ENCODE measurements around the gene DNMT3A.

DNMT3A gene

DNA sequence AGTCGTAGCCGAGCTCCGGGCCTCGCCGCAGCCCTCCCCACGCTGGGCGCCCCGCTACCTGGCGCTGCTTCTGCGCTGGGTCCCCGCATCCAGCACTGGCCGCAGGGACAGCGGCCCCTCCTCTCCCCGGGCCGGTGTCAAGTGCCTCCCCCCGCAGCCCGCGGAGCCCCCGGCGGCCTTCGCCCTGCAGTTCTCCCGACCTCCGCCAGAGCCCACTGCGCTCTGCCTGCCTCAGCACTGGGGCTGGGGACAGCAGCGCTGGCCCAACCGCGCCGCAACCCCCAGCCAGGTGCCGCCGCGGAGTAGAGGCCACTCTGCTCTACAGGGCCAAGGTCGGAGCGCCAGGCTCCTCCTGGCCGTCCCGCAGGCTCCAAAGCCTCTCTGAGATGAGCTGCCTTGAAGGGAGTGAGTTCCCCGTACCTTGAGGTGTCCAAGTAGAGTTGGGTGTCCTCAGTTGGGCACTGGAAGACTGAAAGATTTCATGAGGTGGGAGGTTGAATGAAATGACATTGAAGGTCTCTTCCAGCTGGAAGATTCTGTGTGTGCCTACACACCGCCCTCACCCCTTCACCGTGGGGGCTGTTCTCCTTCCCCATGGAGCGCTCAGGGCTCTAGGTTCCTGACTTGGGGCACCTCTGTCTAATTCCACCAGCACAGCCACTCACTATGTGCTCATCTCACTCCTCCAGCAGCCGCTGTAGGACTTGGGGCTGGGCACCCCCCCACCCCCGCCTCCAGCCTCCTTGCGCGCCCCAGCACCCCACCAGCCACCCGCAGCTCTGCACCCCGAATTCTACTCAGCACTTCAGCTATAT is 854 bp upstream of the DNMT3A start:
- DNase-seq: peak; percentile 88

DNA sequence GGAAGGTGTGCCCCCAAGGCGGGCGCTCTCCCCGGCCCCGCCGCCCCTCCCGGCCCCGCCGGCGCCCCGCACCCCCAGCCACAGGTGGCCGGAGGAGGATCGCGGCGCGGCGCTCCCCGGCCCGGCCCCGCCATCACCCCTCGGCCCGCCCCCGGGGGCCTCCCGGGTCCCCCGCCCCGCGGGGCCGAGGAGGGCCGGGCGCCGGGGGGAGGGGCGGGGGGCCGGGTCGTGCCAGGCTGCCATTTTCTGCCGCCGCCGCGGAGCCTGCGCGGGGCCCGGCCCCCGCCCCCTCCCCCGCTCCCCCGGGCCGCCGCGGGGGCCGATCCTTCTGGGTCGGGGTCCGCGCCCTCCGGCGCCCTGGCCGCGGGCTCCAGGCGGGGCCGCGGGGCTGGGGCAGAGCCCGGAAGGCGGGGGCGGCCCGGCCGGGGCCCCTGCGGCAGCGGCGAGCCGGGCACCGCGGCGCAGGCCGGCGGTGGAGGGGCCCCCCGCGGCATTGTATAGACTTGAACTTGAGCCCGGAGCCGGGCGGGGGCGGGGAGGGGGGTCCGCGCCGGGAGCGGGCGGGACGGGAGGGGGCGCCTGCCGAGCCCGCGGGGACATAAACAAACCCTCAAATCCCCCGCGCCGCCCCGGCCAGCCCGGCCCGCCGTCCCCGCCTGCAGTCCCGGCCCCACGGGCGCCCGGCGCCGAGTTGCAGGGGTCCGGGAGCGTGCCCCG is 556 bp downstream of the DNMT3A start:
- DNase-seq: no peak

DNA sequence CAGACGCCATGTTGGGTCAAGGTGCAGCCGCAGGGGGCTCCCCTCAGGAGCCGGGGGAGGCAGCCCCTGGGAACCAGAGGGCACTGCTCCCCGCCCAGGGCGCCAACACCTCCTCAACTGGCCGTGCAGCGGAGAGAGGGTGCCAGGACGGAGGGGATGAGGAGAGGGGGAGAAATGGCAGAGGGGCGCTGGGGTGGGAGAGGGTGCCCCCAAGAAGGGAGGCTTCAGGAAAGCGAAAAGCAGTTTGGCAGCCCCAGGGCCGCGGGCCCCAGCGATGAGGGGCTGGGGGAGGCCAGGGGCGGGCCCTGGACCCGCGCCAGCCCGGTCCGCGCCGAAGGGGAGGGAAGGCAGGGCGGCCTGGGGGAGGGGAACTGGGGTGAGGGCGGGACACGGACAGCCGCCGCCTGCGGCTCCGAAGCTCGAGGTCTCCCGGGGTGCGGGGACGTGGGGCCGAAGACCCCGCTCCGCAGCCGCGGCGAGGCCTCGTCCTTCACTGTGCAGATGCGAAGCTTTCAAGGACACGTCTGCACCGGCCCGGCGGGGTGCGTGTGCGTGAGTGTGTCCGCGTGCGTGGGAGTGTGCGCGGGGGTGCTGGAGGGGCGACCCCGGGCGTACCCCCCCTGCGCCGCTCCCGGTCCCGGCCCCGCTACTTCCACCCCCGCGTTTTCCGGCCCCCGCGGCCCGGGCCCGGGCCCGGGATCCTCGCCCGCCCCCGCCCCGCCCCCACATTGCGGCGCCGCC is 1.4 kb downstream of the DNMT3A start:
- no peak for DNase-seq

DNA sequence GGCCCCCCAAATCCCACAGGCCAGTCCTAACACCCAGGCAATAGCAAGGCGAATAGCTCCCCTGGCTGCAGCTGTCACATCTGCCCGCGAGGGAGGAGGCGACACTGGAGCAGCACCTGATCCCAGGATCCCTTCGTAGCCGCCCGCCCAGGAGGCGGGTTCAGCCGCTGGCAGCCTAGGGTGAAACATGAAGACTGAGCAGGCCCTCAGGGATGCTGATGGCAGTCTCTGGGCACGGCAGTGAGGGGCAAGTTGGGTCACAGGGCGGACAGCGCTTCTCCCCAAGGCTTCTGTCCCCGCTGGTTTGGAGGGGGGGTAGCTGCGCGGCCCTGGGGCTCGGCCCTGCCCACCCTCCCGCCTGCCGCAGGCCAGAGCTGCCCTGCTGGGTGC is 1.9 kb downstream of the DNMT3A start:
- no peak for DNase-seq

DNA sequence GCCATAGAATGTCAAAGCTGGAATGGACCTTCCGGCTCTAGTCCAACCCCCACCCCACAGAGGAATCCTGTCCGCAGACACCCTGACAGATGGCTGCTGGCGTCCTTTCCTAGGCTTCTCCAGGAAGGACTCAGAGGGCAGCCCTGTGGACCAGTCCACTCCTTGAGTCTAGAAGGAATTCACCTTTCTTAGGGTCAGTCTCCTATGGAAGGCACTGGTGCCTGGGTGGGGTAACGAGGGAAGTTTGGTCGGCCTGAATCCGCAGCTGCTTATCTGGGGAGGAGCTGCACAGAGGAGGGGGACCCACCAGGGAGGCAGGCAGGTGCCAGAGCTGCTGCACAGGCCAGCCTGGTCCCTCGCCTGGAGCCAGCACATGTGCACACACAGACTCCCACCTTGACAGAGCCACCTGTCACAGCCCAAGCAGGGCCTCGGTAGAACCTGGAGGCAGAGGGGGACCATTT is 2.5 kb downstream of the DNMT3A start:
- DNase-seq: no peak

DNA sequence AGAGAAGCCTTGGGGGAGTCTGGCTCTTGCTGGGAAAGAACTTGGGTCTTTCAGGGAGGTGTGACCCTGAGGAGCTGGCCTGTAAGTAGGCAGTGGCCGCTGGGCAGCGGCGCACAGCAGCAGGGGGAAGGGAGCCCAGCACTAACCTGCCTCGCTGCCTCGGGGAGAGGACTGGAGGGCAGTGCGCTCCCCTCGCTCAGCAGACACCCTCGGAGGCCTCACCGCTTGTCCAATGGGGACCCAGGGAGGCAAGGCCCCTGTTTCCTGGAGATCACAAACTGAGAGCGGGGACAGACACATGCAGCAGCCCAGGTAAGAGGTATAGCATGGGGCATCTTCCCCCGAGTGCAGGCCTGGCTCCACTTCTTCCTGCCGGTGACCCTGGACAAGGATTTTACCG is 3.3 kb downstream of the DNMT3A start:
- no peak for DNase-seq

DNA sequence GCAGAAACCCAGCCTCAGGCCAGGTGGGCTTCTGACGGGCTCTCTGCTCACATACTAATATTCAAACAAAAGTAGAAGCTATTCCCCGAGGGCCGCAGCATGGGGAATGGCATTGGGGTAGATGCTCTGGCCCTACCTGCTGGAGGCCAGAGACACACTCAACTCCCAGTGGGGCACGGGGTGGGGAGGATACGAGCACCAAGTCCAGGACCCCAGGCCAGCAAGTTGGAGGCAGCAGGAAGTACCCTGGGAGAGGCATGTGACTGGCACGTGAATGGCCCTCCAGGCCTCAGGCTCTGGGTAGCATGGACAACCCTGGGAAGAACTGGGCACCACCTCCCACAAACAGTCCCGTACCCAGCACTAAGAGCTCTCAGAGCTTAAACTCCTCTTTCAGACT is 3.8 kb downstream of the DNMT3A start:
- DNase-seq: no peak

DNA sequence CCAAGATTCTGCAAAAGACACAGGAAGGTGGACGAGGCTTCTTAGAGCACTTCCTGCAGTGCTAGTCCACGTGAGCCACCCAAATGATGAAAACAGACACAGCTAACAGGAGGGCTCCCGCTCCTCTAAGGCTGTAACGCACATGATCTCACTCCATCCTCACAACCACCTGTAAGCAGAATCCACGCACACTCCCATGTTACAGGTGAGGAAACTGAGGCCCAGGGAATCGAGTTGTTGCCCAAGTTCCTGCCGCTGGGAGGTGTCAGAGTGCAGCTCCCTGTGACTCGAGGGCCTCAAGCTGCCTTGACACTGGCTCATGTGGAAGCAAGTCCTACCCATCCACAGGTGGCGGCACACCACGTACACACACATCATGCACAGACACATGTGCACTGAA is 4.4 kb downstream of the DNMT3A start:
- no peak for DNase-seq

DNA sequence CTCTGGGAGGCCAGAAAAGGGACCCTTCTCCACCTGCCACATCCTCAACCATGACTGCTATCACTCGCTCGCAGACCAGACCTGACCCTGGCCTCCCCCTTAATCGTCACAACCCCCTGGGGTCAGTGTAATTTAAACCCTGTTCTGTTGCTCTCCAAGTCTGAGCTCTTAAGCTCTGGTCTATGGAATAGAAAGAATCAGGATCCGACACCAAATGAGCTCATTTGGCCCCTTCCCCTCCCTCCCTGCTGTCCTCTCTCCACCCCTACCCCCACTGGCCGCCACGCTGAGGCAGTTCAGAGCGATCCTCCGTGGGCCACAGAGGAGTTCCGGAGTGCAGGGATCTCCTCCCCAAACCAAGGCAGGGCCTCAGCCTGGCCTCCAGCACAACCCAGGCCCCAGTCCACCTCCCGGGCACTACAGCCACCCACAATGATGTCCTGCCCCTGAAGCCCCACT is 5.3 kb downstream of the DNMT3A start:
- no peak for DNase-seq

DNA sequence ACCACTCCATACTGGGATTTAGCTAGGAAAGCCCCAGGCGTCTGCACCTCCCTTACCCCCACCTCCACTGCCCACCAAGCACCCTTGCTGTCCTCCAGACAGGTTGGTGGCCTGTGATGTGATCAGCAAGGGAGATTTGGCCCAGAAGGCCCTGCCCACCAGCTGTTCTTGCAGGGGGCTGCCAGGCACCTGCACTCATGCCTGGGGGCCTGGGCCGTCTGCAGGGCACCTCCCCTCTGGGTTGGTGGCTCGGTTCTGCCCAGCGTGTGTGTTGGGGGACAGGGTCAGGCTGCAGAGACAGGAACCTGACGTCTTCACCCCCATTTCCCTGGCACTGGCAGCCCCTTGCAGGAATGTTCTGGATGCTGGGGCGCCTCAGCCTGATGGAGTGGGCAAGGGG is 5.8 kb downstream of the DNMT3A start:
- DNase-seq: no peak

DNA sequence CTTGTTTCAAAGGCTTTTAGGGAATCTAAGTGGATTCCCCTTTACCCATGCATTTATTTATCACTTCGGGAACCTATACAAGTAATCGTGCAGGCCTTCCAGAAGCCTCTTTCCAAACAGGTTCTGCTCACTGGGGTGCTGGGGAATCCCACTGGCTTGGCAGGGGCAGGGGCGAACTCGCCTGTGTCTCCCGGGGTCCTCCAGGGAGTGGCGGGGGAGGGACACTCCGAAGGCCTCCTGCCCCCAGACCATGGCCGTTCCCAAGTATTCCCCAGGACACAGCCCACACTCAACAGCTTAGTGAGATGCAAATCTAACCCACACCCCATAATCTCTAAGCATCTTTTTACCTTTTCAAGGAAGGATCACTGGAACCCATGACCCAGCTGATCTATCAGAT is 6.5 kb downstream of the DNMT3A start:
- no peak for DNase-seq

DNA sequence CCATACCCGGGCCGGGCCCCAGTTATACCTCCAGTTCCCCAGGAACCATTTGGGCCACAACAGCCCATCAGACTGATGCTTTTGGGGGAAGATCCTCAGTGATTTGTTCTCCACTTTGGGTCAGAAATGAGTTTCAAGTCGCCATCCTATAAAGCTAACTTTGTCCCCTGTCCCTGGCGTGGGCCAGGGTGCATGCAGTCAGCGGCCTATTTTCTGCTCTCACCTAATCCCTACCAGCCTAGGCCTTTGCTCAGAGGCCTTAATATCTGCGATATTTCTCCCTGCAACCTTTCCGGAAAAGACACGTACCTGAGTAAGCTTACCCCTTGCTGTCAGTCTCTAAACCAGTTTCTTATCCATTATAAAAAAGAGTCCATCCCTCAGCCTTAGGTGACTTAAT is 7.2 kb downstream of the DNMT3A start:
- DNase-seq: no peak

DNA sequence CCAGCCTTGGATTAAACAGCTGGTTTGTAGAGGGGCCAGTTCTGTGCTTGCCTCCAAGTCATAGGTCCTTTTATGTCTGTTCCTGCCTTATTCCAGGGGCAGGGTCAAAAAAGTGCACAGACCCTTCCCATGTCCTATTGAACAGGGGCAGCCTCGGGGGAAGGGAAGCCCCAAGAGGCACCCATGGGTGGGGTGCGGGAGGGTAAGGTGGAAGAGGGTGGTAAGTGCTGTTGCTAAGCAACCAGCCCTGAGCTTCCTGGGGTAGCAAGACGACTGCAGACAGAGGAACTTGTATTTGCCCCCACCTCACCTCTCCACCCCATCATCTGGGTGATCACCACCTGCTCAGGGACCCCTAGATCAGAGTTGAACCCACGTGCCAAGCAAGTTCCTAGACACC is 7.7 kb downstream of the DNMT3A start:
- peak; percentile 40 for DNase-seq

DNA sequence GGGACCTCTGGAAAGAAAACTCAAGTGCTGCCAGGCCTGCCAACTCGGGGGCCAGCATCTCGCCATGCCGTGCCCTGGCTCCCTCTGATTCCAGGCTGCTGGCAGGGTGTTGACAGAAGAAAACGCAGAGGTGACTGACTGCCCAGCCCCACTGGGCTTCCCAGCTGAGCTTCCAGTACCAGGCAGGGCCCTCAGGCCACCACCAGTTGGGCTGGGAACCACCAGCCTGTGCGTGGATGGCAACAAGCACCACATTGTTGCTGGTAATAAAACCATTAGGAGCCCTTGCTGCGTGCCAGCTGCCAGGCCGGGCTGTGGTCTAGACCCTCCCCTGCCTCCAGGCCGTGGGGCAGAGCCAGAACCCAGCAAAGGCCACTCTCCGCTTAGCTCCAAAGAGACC is 9.2 kb downstream of the DNMT3A start:
- DNase-seq: no peak

DNA sequence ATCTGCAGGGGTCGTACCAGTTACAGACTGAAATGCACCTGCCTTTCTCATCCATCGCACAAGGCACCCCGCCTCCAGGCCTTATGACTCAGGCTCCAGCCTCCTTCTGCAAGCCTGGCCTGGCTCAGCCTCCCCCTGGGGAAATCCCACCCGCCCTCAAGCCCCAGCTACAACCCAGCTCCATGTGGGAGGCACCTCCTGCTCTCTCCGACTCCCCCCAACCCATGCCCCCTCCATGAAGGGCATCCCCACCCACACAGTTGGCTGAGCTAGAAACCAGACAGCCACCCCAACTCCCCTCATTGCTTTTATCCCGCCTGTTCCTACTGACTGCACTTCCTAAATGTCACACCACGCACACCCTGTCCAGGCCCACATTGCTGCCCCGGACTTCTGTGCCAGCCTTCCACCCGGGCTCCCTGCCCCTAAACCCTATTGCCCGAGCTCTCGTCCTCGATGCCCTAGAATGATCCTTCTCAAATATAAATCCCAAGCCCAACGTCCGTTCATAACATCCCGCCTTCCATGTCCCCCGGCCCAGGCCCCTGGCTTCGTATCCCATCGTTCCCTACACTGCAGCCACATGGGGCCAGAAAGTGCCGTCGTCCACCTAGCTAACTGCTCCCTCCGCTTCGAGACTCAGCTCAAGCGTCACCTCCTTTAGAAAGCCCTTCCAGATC is 9.9 kb downstream of the DNMT3A start:
- DNase-seq: no peak

DNA sequence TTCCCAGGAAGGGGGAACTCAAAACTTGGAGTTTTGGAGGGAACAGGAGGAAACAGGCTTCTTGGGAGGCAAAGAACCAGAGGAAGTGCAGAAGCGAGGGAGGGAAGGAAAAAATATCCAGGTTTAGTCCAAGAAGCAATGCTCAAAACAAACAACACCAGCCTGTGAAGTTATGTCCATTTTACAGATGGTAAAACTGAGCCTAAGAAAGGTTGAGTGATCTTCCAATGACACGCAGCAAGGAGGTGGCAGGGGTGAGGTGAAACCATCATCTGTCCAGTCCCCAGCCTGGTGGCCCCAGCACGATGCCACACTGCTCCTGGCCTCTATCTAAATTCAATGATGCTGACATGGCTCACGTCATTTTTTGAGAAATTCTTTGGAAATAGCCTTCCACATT is 10.8 kb downstream of the DNMT3A start:
- DNase-seq: no peak

DNA sequence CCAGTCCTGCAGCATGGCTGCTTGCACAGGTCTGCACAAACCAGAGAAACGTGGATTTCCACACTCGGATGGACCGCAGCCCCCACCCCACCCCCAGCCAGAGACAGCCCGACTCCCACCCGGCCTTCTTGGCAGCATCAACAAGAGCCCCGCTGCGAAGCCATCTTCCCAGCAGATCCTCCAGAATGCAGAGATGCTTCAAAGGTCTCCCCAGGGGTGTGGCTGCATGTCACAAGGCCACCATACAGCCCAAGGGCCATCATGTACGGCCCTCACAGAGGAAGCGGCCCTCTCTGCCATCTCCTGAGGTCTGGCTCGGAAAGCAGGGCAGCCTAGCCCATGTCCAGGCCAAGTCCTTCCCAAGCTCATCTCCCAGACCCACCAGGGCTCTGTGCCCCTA is 11.5 kb downstream of the DNMT3A start:
- no peak for DNase-seq

DNA sequence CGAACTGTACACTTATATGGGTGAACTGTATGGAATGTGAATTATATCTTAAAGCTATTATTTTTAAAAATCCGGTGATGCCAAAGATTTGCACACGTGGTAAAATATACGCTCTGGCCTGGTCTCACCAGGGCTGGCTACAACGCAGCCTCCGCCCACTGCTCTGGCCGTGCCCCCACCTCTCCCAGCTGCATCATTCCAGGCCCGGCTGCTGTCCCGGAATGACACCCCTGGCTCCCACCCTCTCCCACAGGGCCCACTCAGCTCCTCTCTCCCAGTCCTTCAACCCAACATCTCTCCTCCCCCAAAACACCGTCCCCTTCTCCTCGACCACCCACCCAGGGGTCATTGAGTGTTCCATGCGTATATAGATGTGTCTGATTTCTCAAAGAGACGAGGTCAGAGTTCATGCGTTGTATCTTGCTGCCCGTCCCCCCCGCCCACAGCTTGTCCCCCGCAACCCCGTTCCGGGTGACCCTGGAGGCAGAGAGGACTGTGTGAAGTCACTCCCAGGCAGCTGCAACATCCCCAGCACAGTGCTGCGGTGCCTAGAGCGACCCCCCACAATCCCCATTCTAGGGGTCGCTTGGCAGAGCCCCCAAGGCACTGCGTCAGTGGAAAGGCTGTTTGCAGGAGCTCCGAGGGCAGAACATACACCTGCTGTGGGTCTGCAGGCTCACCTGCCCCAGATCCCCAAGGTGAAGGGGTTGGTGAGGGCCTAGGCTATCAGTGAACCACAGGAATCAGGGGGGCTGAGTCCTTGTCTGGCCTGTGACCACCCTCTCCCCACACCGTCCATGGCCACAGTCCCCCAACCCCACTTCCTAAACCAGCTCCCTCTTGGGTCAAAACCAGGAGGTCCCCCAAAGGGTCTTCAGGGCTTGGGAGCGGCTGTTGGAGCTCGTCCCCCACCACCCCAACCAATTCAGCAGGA is 13.3 kb downstream of the DNMT3A start:
- no peak for DNase-seq

DNA sequence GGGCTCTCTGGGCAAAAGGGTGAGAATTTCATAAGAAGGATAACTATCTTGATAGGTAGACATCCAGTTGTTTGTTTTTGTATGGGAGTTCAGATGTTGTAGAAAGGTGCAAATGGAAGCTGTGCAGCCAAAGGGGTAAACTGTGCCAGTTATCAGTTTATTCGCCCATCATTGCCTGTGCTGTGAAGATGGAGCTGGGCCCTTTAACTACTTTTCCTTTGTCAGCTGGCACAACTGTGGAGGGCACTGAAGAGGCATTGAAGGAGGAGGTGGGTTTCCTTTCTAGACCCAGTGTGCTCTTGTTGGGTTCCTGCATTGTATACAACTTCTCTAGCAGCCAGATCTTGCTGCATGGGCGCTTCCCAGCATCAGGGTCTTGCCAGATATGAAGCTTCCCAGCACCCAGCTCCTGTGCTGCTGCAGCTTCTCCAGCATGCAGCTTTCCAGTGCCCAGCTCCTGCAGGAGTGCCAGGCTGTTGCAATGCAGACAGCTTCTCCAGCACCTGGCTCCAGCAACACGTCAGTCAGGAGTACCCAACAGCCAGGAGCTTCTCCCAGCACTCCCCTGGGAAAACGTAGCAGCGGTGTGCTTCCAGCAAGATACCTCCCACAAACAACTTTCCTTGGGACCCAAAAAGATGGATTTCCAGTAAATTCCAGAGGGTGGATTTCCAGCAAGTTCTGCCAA is 15.3 kb downstream of the DNMT3A start:
- no peak for DNase-seq

DNA sequence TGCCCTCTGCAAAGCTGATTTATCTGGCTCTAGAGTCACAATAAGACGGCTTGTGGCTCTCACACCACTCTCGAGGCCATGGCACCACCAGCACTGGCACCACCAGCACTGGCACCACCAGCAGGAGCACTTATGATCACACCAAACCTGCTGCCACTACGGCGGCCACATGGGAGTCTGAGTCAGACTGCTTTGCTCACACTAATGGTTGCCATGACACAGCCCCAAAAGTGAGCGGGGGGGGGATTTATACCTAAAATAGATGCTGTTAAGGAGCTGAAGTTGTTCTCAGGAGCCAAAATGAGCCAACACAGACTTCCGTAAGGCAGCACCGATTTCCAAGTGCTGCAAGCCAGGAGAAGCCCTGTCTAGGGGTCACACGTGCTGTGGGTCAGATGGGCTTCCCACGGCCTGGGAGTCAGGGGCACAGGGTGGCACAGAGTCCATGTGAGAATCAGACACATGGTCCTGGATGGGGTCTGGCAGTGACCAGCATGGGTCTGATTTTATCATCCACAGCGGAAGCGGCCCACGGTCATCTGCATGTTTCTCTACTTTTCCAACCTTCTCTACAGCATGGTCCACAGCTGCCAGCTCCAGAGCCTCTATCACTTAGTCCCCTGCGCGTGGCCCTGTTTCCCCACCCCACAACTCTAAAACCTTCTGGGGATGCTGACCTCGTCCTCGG is 16.7 kb downstream of the DNMT3A start:
- no peak for DNase-seq

DNA sequence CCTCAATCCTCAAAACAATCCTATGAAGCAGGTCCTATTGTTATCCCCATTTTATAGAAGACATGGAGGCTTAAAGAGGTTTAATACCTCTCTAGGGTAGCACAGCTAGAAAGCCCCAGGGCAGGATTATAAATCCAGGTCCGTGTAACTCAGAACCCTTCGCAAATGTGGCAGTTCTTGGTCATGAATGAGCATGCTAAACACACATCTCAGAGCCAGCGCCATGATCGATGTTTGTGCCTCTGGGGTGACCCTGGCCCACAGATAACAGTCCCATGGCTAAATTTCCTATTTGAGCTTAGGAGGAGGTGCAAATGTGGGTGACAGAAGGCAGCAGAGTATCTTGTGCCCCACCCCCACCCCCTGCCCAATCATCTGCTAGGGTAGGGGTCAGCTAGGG is 17.5 kb downstream of the DNMT3A start:
- no peak for DNase-seq
